ENCODE results near the gene GTF3C5.

DNA sequence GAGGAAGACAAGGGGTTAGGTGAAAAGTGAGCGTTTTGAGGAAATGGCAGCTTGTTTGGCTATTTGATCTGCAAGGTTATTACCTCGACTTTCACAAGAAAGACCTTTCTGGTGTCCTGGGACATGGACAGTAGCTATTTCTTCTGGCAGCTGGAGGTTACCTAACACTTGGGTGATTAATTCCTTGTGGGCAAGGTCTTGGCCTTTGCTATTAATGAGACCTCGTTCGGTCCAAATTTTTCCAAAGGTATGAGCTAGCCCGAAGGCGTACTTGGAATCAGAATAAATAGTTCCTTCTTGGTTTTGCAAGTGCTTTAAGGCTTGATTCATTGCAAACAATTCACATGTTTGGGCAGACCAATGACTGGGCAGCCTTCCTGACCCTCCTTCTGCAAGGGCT, 4.9 kb downstream of the GTF3C5 start:
- TF ChIP-seq, protein P1, sequence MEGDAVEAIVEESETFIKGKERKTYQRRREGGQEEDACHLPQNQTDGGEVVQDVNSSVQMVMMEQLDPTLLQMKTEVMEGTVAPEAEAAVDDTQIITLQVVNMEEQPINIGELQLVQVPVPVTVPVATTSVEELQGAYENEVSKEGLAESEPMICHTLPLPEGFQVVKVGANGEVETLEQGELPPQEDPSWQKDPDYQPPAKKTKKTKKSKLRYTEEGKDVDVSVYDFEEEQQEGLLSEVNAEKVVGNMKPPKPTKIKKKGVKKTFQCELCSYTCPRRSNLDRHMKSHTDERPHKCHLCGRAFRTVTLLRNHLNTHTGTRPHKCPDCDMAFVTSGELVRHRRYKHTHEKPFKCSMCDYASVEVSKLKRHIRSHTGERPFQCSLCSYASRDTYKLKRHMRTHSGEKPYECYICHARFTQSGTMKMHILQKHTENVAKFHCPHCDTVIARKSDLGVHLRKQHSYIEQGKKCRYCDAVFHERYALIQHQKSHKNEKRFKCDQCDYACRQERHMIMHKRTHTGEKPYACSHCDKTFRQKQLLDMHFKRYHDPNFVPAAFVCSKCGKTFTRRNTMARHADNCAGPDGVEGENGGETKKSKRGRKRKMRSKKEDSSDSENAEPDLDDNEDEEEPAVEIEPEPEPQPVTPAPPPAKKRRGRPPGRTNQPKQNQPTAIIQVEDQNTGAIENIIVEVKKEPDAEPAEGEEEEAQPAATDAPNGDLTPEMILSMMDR (IDR thresholded peaks at IDR 0.05) = no peak
- TF ChIP-seq EZH2 (IDR thresholded peaks at IDR 0.05) = no peak
